ENCODE results near the gene HOXC9.

Gene HOXC9

GRCh38 chr12:54000116-54001114, at the start of gene HOXC9:
Gene HOXC9, plus strand, starts transcription at chr12:54000161. Its CDS starts 28 bp downstream, at chr12:54000189.
- TF ChIP-seq GATA3 (IDR thresholded peaks at IDR 0.05; ENCODE audit: low read depth, low read length) = no peak
- no peak for TF ChIP-seq GATA2 (IDR thresholded peaks at IDR 0.05; ENCODE audit: low read depth, low read length)

- TF ChIP-seq GATA2 (IDR thresholded peaks at IDR 0.05; ENCODE audit: low read depth, low read length) = no peak
- no peak for TF ChIP-seq GATA3 (IDR thresholded peaks at IDR 0.05; ENCODE audit: low read depth, low read length)
These were observed 49.6 kb upstream of the HOXC9 start for GRCh38 chr12:53950437-53950773.

- TF ChIP-seq GATA3 (IDR thresholded peaks at IDR 0.05; ENCODE audit: low read depth, low read length) (no peak), GATA2 (IDR thresholded peaks at IDR 0.05; ENCODE audit: low read depth, low read length) (no peak)
These were observed 49.0 kb upstream of the HOXC9 start for GRCh38 chr12:53950789-53951576.

GRCh38 chr12:53951577-53952334, 48.2 kb upstream of the HOXC9 start:
- TF ChIP-seq GATA3 (IDR thresholded peaks at IDR 0.05; ENCODE audit: low read depth, low read length) (no peak), GATA2 (IDR thresholded peaks at IDR 0.05; ENCODE audit: low read depth, low read length) (no peak)

GRCh38 chr12:53952335-53952694, 47.6 kb upstream of the HOXC9 start:
- TF ChIP-seq GATA2 (IDR thresholded peaks at IDR 0.05; ENCODE audit: low read depth, low read length) = no peak
- no peak for TF ChIP-seq GATA3 (IDR thresholded peaks at IDR 0.05; ENCODE audit: low read depth, low read length)

- TF ChIP-seq GATA3 (IDR thresholded peaks at IDR 0.05; ENCODE audit: low read depth, low read length) (no peak), GATA2 (IDR thresholded peaks at IDR 0.05; ENCODE audit: low read depth, low read length) (no peak)
These were observed 46.9 kb upstream of the HOXC9 start for GRCh38 chr12:53952871-53953734.

GRCh38 chr12:53953831-53954693, 45.9 kb upstream of the HOXC9 start:
- TF ChIP-seq GATA2 (IDR thresholded peaks at IDR 0.05; ENCODE audit: low read depth, low read length) (no peak), GATA3 (IDR thresholded peaks at IDR 0.05; ENCODE audit: low read depth, low read length) (no peak)

- TF ChIP-seq GATA2 (IDR thresholded peaks at IDR 0.05; ENCODE audit: low read depth, low read length) = no peak
- no peak for TF ChIP-seq GATA3 (IDR thresholded peaks at IDR 0.05; ENCODE audit: low read depth, low read length)
These were observed 45.3 kb upstream of the HOXC9 start, which contains the start of gene HOXC12 for GRCh38 chr12:53954694-53955035. Gene HOXC12, plus strand, starts transcription at chr12:53954903. Its CDS starts 27 bp downstream, at chr12:53954930.

DNA sequence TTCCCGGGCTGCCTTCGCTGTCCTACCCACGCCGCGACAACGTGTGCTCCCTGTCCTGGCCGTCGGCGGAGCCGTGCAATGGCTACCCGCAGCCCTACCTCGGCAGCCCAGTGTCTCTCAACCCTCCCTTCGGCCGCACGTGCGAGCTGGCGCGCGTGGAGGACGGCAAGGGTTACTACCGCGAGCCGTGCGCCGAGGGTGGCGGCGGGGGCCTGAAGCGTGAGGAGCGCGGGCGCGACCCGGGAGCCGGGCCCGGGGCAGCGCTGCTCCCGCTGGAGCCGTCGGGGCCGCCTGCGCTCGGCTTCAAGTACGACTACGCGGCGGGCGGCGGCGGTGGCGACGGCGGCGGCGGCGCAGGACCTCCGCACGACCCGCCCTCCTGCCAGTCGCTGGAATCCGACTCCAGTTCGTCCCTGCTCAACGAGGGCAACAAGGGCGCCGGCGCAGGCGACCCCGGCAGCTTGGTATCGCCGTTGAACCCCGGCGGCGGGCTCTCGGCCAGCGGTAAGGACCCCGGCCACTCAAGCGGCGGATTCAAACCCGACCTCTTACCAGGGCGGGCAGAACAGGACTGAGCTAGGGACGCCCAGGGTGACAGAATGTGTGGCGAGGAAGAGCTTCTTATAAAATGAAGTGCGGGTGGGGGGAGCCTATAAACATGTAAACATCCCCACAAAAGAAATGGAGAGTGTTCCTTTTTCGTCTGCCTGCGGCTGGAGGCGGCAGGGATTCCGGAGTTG, 44.8 kb upstream of the HOXC9 start:
- TF ChIP-seq GATA2 (IDR thresholded peaks at IDR 0.05; ENCODE audit: low read depth, low read length) = no peak
- no peak for TF ChIP-seq GATA3 (IDR thresholded peaks at IDR 0.05; ENCODE audit: low read depth, low read length)

DNA sequence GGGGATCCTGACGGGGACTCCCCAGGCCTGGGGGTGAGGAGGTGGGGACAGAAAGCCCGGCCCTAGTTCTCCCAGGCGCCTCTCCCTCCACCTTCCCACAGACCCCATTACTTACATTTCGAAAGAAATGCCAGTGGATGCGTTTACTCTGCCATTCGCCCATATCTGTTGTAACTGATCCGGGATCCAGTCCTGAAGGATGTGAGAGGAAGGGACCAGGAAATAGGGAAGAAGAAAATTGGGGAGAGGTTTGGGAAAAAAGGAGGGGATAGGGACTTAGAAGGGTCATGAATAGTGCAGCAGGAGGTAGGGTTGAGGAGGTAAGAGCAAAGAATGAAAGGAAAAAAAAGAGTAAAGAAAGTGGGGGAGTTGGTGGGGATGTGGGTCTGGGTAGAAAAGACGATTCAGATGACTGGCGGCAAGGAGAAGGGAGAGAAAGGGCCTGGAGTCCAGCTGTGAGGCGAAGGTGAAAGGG, 44.1 kb upstream of the HOXC9 start:
- TF ChIP-seq GATA3 (IDR thresholded peaks at IDR 0.05; ENCODE audit: low read depth, low read length) (no peak), GATA2 (IDR thresholded peaks at IDR 0.05; ENCODE audit: low read depth, low read length) (no peak)

- TF ChIP-seq GATA3 (IDR thresholded peaks at IDR 0.05; ENCODE audit: low read depth, low read length) = no peak
- no peak for TF ChIP-seq GATA2 (IDR thresholded peaks at IDR 0.05; ENCODE audit: low read depth, low read length)
These were observed 43.6 kb upstream of the HOXC9 start for GRCh38 chr12:53956251-53956887.
